SU-DHL-6 (cell line): ENCODE data around the gene GPR65.

Experiments used
- CTCF ChIP-seq: fragments of 200-600 bp; sonication (generic); IDR thresholded peaks from one replicate; pipeline ENCODE4 v1.5.1; 2017; ENCODE audit warnings: antibody characterized with exemption, mild to moderate bottlenecking, low read length, moderate library complexity; ENCODE audit not compliant: insufficient read depth, poor library complexity, severe bottlenecking
- EZH2phosphoT487 ChIP-seq: fragments of 200-600 bp; sonication (generic), shearing (Covaris generic); conservative IDR thresholded peaks from 2 replicates; pipeline ENCODE4 v1.6.1; 2018; ENCODE audit warnings: mild to moderate bottlenecking, antibody characterized with exemption, low read length, moderate library complexity, mixed read lengths

GRCh38 chr14:88009486-88009885 lies 4.6 kb downstream of the GPR65 start:
- TF ChIP-seq CTCF (no peak), EZH2phosphoT487 (no peak)
